Neuronal stem cell (in vitro differentiated cells): Measurements from ENCODE around the gene CHD2.
A peak's percentile ranks its signal among the peaks of the same experiment; 100 is the strongest.

ENCODE experiments used
- DNase-seq: peaks from one replicate; pipeline ENCODE4 v3.0.0-alpha.2; 2013; ENCODE audit warnings: low spot score
- H2AFZ ChIP-seq: one replicate; pipeline ENCODE4 v1.6.1; 2013; ENCODE audit warnings: mild to moderate bottlenecking, low read length, inconsistent platforms
- H2AK5ac ChIP-seq: 2 replicates; pipeline ENCODE4 v1.6.1; 2013; ENCODE audit warnings: low read depth, mild to moderate bottlenecking, inconsistent platforms, low read length, moderate library complexity, mixed read lengths
- H2BK120ac ChIP-seq: 2 replicates; pipeline ENCODE4 v1.6.1; 2013; ENCODE audit warnings: low read depth, mild to moderate bottlenecking, inconsistent platforms, low read length, moderate library complexity, mixed read lengths
- H2BK12ac ChIP-seq: one replicate; pipeline ENCODE4 v1.6.1; 2013; ENCODE audit warnings: low read length, inconsistent platforms
- H2BK15ac ChIP-seq: 2 replicates; pipeline ENCODE4 v1.6.1; 2013; ENCODE audit warnings: mild to moderate bottlenecking, low read length, inconsistent platforms, mixed read lengths
- H2BK5ac ChIP-seq: one replicate; pipeline ENCODE4 v1.6.1; 2013; ENCODE audit warnings: inconsistent platforms, mild to moderate bottlenecking, low read length, moderate library complexity
- H3K14ac ChIP-seq: one replicate; pipeline ENCODE4 v1.6.1; 2013; ENCODE audit warnings: low read length, inconsistent platforms
- H3K18ac ChIP-seq: 2 replicates; pipeline ENCODE4 v1.6.1; 2013; ENCODE audit warnings: low read length, inconsistent platforms
- H3K23ac ChIP-seq: 2 replicates; pipeline ENCODE4 v1.6.1; 2013; ENCODE audit warnings: low read depth, mild to moderate bottlenecking, mixed read lengths, low read length, inconsistent platforms; ENCODE audit not compliant: poor library complexity
- H3K27ac ChIP-seq: replicated peaks from 3 replicates; pipeline ENCODE4 v1.5.1; 2013; ENCODE audit warnings: low read length, inconsistent platforms
- H3K27me3 ChIP-seq, 3 experiments: 2 replicates each; pipeline ENCODE4 v1.6.1; 2013; ENCODE audit warnings: low read length in 3 of 3, mild to moderate bottlenecking in 2 of 3, inconsistent platforms in 1 of 3, low read depth in 1 of 3, mixed read lengths in 1 of 3, moderate library complexity in 1 of 3; ENCODE audit not compliant: control insufficient read depth in 3 of 3, insufficient read depth in 3 of 3
- H3K36me3 ChIP-seq, 2 donors: replicated peaks in 1 of 2; 2 replicates each; pipeline ENCODE4 v1.6.1; 2013; ENCODE audit warnings: low read length in 2 of 2; ENCODE audit not compliant: control insufficient read depth in 2 of 2, insufficient read depth in 2 of 2
- H3K4ac ChIP-seq: 2 replicates; pipeline ENCODE4 v1.6.1; 2013; ENCODE audit warnings: inconsistent platforms, mild to moderate bottlenecking, low read length, moderate library complexity
- H3K4me1 ChIP-seq, 2 donors: 1 replicate in 1 of 2; 2 replicates in 1 of 2; pipeline ENCODE4 v1.6.1; 2013; ENCODE audit warnings: low read length in 2 of 2, low read depth in 1 of 2; ENCODE audit not compliant: control insufficient read depth in 2 of 2, insufficient read depth in 1 of 2
- H3K4me2 ChIP-seq: one replicate; pipeline ENCODE4 v1.6.1; 2013; ENCODE audit warnings: mild to moderate bottlenecking, low read length, inconsistent platforms; ENCODE audit not compliant: insufficient read depth, poor library complexity, severe bottlenecking
- H3K4me3 ChIP-seq, 2 donors: 2 replicates each; pipeline ENCODE4 v1.5.1; 2013; ENCODE audit warnings: low read length in 2 of 2, mild to moderate bottlenecking in 2 of 2, inconsistent platforms in 1 of 2, moderate library complexity in 1 of 2
- H3K79me1 ChIP-seq: one replicate; pipeline ENCODE4 v1.6.1; 2013; ENCODE audit warnings: low read depth, mild to moderate bottlenecking, inconsistent platforms, low read length, moderate library complexity
- H3K9ac ChIP-seq: one replicate; pipeline ENCODE4 v1.6.1; 2013; ENCODE audit warnings: mild to moderate bottlenecking, low read depth, low read length, inconsistent platforms; ENCODE audit not compliant: poor library complexity
- H3K9me3 ChIP-seq, 2 donors: replicated peaks in 1 of 2; 2 replicates each; pipeline versions ENCODE3 to v1.6.1; 2013; ENCODE audit warnings: low read length in 2 of 2, mild to moderate bottlenecking in 2 of 2, inconsistent platforms in 1 of 2, low read depth in 1 of 2, mixed read lengths in 1 of 2, moderate library complexity in 1 of 2; ENCODE audit not compliant: control insufficient read depth in 2 of 2, insufficient read depth in 1 of 2
- H4K8ac ChIP-seq: one replicate; pipeline ENCODE4 v1.6.1; 2013; ENCODE audit warnings: low read depth, mild to moderate bottlenecking, inconsistent platforms, low read length, moderate library complexity
- H4K91ac ChIP-seq: one replicate; pipeline ENCODE4 v1.6.1; 2013; ENCODE audit warnings: low read length, low read depth, mild to moderate bottlenecking, inconsistent platforms; ENCODE audit not compliant: poor library complexity
- WGBS, 2 donors: extraction: QIAGEN DNeasy Blood & Tissue Kit; methylation state at CpG; one replicate each; pipeline ENCODE4 v1.1.7; 2013; ENCODE audit warnings: missing lambda C conversion rate in 2 of 2, mixed read lengths in 1 of 2; ENCODE audit not compliant: insufficient read length in 2 of 2, insufficient replicate concordance in 1 of 2; ENCODE audit errors: extremely low coverage in 2 of 2; 5-methylcytosine and 5-hydroxymethylcytosine counted together

CHD2 gene

DNA sequence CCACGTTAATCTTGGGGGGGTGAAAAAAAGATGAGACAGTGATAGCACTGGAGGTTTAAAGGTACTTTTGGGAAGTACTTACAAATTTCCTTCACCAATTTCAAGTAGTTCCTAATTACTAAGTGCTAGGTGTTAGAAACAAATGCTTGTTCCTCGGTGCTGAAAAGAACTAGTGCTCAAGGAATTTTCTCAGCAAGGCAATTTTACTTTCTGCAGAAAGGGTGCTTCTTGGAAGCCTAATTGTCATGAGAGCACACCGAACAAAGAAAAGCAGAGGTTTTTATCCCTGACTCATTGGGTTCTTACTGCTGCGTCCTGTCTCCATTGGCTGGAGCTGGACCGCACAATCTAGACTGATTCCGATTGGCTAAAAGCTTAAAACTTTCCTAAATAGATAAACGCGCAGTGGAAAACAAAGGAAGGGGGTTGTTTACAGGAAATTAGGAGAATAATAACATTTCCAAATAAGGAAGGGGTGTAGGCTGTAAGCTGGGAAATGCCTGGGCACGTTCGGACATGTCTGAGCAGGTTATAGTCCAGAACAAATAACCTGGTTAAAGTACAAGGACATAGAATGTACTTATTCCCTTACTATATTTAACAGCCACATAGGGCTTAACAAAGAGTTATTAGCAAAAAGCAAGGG lies 49.6 kb downstream of the CHD2 start:
- DNase-seq: no peak
- H3K36me3 ChIP-seq: peaks cover 56 to 100% of the 10 kb centered on the region in 2 donors

GRCh38 chr15:92951800-92952457 lies 51.8 kb downstream of the CHD2 start:
- Histone ChIP-seq H3K4ac (no peak overlapping the region), H2BK5ac (no peak overlapping the region), H2AFZ (no peak overlapping the region), H2BK15ac (no peak overlapping the region), H3K14ac (no peak overlapping the region), H3K79me1 (no peaks in the 10 kb centered on the region), H4K8ac (no peak overlapping the region), H3K27me3 (no peaks in the 10 kb centered on the region), H3K23ac (no peak overlapping the region), H3K18ac (no peak overlapping the region), H3K27ac (no peak overlapping the region), H2BK120ac (no peak overlapping the region), H3K4me1 (no peaks in the 10 kb centered on the region), H2AK5ac (no peak overlapping the region), H3K4me2 (no peak overlapping the region), H4K91ac (no peak overlapping the region), H3K36me3 (peaks cover 54 to 100% of the 10 kb centered on the region in 2 donors), H2BK12ac (no peak overlapping the region), H3K4me3 (no peak overlapping the region), H3K9me3 (peaks cover 21 to 41% of the 10 kb centered on the region in 2 donors), H3K9ac (no peak overlapping the region)
- no CpG with 5 or more reads among the region's 2 CpGs for WGBS, 2 donors
- no peak for DNase-seq

More for the DNA sequence above, 49.6 kb downstream of the CHD2 start:
- H3K4ac ChIP-seq: no peak overlapping the region
- no CpG with 5 or more reads among the region's 10 CpGs for WGBS, 2 donors
- no peak overlapping the region for H3K23ac ChIP-seq
- H3K27ac ChIP-seq: no peak overlapping the region
- no peak overlapping the region for H2AK5ac ChIP-seq
- no peaks in the 10 kb centered on the region for H3K4me1 ChIP-seq
- no peak overlapping the region for H2BK5ac ChIP-seq
- no peak overlapping the region for H3K9ac ChIP-seq
- peaks cover 26 to 61% of the 10 kb centered on the region in 2 donors for H3K9me3 ChIP-seq
- no peak overlapping the region for H3K4me2 ChIP-seq
- H3K18ac ChIP-seq: no peak overlapping the region
- no peak overlapping the region for H2BK120ac ChIP-seq
- no peak overlapping the region for H3K14ac ChIP-seq
- H3K4me3 ChIP-seq: no peak overlapping the region
- no peak overlapping the region for H4K8ac ChIP-seq
- no peak overlapping the region for H4K91ac ChIP-seq
- no peaks in the 10 kb centered on the region for H3K79me1 ChIP-seq
- no peak overlapping the region for H2BK12ac ChIP-seq
- no peak overlapping the region for H2BK15ac ChIP-seq
- no peak overlapping the region for H2AFZ ChIP-seq
- no peaks in the 10 kb centered on the region for H3K27me3 ChIP-seq

DNA sequence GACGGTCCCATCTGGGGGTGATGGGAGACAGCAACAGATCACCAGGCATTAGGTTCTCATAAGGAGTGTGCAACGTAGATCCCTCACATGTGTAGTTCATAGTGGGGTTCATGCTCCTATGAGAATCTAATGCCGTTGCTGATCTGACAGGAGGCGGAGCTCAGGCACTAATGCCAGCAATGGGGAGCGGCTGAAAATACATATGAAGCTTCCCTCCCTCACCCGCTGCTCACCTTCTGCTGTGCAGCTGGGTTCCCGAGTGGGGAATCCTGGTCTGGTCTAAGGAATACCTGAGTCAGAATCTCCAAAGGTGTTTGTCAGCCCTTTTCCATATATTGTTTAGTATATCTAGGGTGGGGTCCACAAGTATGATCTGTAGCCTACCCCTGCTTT lies 52.3 kb downstream of the CHD2 start:
- no peak overlapping the region for H2AFZ ChIP-seq
- no peak overlapping the region for H3K23ac ChIP-seq
- DNase-seq: no peak
- peak overlapping the region; percentile 19 for H3K18ac ChIP-seq
- H4K91ac ChIP-seq: no peak overlapping the region
- no peaks in the 10 kb centered on the region for H3K27me3 ChIP-seq
- no peak overlapping the region for H2BK120ac ChIP-seq
- H2BK12ac ChIP-seq: no peak overlapping the region
- no peak overlapping the region for H2BK15ac ChIP-seq
- H3K4me1 ChIP-seq: no peaks in the 10 kb centered on the region
- H3K36me3 ChIP-seq: peaks cover 53 to 100% of the 10 kb centered on the region in 2 donors
- H3K4me2 ChIP-seq: no peak overlapping the region
- no CpG with 5 or more reads among the region's 7 CpGs for WGBS, 2 donors
- H3K9ac ChIP-seq: no peak overlapping the region
- H4K8ac ChIP-seq: no peak overlapping the region
- no peak overlapping the region for H3K27ac ChIP-seq
- H3K79me1 ChIP-seq: no peaks in the 10 kb centered on the region
- H3K9me3 ChIP-seq: peaks cover 16 to 35% of the 10 kb centered on the region in 2 donors
- H2AK5ac ChIP-seq: no peak overlapping the region
- H3K14ac ChIP-seq: no peak overlapping the region
- H3K4ac ChIP-seq: no peak overlapping the region
- H3K4me3 ChIP-seq: peak overlapping the region in 1 of 2 donors; percentile 59
- H2BK5ac ChIP-seq: no peak overlapping the region

DNA sequence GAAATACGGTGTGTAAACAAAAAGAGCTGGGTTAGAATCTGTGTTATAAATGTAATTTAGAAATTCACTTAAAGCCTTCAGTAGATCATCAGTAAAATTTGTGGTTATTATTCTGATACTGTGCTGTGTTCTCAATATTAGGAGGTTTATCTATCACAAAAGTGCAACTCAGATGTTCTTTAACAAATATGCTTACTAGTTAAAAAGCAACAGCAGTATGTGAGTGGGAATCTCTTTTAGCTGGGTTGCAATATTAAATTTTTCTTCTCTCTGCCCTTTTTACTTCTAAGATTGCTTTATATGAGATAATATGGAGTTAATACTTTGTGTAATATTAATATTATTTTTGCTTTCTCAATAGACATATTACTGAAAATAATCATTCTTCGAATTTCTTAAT lies 53.4 kb downstream of the CHD2 start:
- Histone ChIP-seq H3K4me2 (no peak overlapping the region), H2BK12ac (no peak overlapping the region), H3K4me3 (no peak overlapping the region), H3K79me1 (no peaks in the 10 kb centered on the region), H3K36me3 (peaks cover 48 to 100% of the 10 kb centered on the region in 2 donors), H3K9me3 (peaks cover 10 to 32% of the 10 kb centered on the region in 2 donors), H3K4me1 (no peaks in the 10 kb centered on the region), H2BK15ac (no peak overlapping the region), H3K23ac (no peak overlapping the region), H3K18ac (no peak overlapping the region), H3K14ac (no peak overlapping the region), H2BK120ac (no peak overlapping the region), H4K8ac (no peak overlapping the region), H2AFZ (no peak overlapping the region), H3K4ac (no peak overlapping the region), H3K9ac (no peak overlapping the region), H2BK5ac (no peak overlapping the region), H3K27ac (no peak overlapping the region), H2AK5ac (no peak overlapping the region), H4K91ac (no peak overlapping the region), H3K27me3 (no peaks in the 10 kb centered on the region)
- no peak for DNase-seq
- no CpG with 5 or more reads among the region's 2 CpGs for WGBS, 2 donors
